Smooth muscle cell (in vitro differentiated cells): ENCODE data around the gene AK5. TPM values are rescaled to one million over a fixed set of nuclear protein-coding genes. Genes with fewer than 3 reads are reported as not detected.

Experiments
- DNase-seq: peaks from one replicate; lab custom pipeline; 2025; ENCODE audit not compliant: unreplicated experiment; lab: John Stamatoyannopoulos, UW
- H2AFZ ChIP-seq: fragments of 200-600 bp; sonication (generic); 2 replicates; pipeline ENCODE4 v1.6.0; 2016; ENCODE audit warnings: antibody characterized with exemption, low read depth, mild to moderate bottlenecking
- H3F3A ChIP-seq: fragments of 200-600 bp; sonication (generic); 2 replicates; pipeline ENCODE4 v1.6.0; 2017; ENCODE audit warnings: antibody characterized with exemption, low read depth
- H3K27ac ChIP-seq: fragments of 200-600 bp; sonication (generic); 2 replicates; pipeline ENCODE4 v1.5.1; 2016; ENCODE audit warnings: low read depth, mild to moderate bottlenecking
- H3K27me3 ChIP-seq: fragments of 200-600 bp; sonication (generic); 2 replicates; pipeline ENCODE4 v1.6.1; 2016; ENCODE audit warnings: low read depth, mild to moderate bottlenecking
- H3K36me3 ChIP-seq: fragments of 200-600 bp; sonication (generic); 2 replicates; pipeline ENCODE4 v1.5.1; 2016; ENCODE audit warnings: low read depth
- H3K4me1 ChIP-seq: fragments of 200-600 bp; sonication (generic); 2 replicates; pipeline ENCODE4 v1.5.1; 2016; ENCODE audit warnings: low read depth
- H3K4me2 ChIP-seq: fragments of 200-600 bp; sonication (generic); 2 replicates; pipeline ENCODE4 v1.6.0; 2016; ENCODE audit warnings: mild to moderate bottlenecking
- H3K4me3 ChIP-seq: fragments of 200-600 bp; sonication (generic); 2 replicates; pipeline ENCODE4 v1.5.1; 2016; ENCODE audit warnings: mild to moderate bottlenecking
- H3K79me2 ChIP-seq: fragments of 200-600 bp; sonication (generic); 2 replicates; pipeline ENCODE4 v1.6.0; 2016; ENCODE audit warnings: low read depth, mild to moderate bottlenecking
- H3K9ac ChIP-seq: fragments of 200-600 bp; sonication (generic); 2 replicates; pipeline ENCODE4 v1.6.0; 2016; ENCODE audit warnings: low read depth
- H3K9me3 ChIP-seq: fragments of 200-600 bp; sonication (generic); replicated peaks from 2 replicates; pipeline ENCODE4 v1.5.1; 2016; ENCODE audit warnings: low read depth
- H4K20me1 ChIP-seq: fragments of 200-600 bp; sonication (generic); 2 replicates; pipeline ENCODE4 v1.6.0; 2016; ENCODE audit warnings: low read depth
- WGBS: methylation state at CpG from one replicate; pipeline ENCODE4 v1.1.7; 2016; ENCODE audit warnings: low lambda C conversion rate; 5-methylcytosine and 5-hydroxymethylcytosine counted together
- polyA plus RNA-seq: library from polyadenylated mRNA; unstranded; fragments of >200 nt; fragmentation: Nextera tagmentation; extraction: Ambion mirVana; gene quantifications from 2 replicates; pipeline ENCODE4 v1.2.1, GENCODE V29; 2016
- total RNA-seq: library from RNA; depleted of rRNA; stranded (reverse); fragments of >200 nt; gene quantifications from 2 replicates; pipeline ENCODE4 v1.2.3, GENCODE V29; 2014
- TF ChIP-seq, protein P1 (sequence below): fragments of 200-600 bp; sonication (generic); IDR thresholded peaks from 2 replicates; pipeline ENCODE4 v1.5.1; 2017; ENCODE audit warnings: borderline replicate concordance, mild to moderate bottlenecking, antibody characterized with exemption; ENCODE audit not compliant: insufficient read depth, poor library complexity, severe bottlenecking

The AK5 gene
- total and polyA plus RNA-seq, 2 experiments from 2014 or later = 0.43 TPM; not detected in 1

DNA sequence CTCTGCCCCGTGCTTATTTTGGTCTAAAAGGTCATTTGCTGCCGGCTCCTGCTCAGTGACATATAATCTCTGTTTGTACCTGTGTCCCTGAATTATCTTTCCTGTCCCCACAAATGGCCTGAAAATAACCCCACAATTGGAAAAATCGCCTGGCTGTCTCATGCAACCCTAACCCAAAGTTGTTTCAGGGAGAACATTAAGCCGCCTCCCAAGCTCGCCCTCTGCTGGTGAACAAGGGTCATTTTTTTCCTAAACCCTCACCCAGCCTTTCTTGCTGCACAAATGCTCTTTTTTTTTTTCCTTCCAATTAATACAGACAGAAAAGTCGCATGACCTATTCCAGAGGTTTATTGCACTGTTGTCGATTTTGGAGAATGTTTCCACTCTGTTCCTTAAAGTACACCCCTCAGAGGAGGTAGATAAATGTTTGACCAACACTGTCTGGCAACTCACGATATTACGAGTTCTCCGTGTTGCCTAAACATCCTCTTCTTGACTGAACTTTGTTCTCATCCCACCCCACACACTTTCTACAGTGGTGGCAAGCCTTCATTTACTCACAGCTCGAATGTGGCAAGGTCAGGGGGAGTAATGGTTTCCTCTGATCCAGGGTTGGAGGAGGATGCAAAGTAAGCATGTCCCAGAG is 252.0 kb downstream of the AK5 start:
- Histone ChIP-seq H3K4me1 (no peaks in the 10 kb centered on the region), H3K4me2 (no peak overlapping the region), H2AFZ (peak overlapping the region; percentile 63), H3K27me3 (no peaks in the 10 kb centered on the region), H3F3A (no peaks in the 10 kb centered on the region), H3K4me3 (no peak overlapping the region), H4K20me1 (no peaks in the 10 kb centered on the region), H3K79me2 (no peaks in the 10 kb centered on the region), H3K36me3 (no peaks in the 10 kb centered on the region), H3K27ac (no peak overlapping the region), H3K9ac (no peak overlapping the region), H3K9me3 (no peaks in the 10 kb centered on the region)
- TF ChIP-seq, protein P1, sequence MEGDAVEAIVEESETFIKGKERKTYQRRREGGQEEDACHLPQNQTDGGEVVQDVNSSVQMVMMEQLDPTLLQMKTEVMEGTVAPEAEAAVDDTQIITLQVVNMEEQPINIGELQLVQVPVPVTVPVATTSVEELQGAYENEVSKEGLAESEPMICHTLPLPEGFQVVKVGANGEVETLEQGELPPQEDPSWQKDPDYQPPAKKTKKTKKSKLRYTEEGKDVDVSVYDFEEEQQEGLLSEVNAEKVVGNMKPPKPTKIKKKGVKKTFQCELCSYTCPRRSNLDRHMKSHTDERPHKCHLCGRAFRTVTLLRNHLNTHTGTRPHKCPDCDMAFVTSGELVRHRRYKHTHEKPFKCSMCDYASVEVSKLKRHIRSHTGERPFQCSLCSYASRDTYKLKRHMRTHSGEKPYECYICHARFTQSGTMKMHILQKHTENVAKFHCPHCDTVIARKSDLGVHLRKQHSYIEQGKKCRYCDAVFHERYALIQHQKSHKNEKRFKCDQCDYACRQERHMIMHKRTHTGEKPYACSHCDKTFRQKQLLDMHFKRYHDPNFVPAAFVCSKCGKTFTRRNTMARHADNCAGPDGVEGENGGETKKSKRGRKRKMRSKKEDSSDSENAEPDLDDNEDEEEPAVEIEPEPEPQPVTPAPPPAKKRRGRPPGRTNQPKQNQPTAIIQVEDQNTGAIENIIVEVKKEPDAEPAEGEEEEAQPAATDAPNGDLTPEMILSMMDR = peak; percentile 81
- no peak for DNase-seq
- 38% methylated on average over 11 of the region's 11 CpGs for WGBS

DNA sequence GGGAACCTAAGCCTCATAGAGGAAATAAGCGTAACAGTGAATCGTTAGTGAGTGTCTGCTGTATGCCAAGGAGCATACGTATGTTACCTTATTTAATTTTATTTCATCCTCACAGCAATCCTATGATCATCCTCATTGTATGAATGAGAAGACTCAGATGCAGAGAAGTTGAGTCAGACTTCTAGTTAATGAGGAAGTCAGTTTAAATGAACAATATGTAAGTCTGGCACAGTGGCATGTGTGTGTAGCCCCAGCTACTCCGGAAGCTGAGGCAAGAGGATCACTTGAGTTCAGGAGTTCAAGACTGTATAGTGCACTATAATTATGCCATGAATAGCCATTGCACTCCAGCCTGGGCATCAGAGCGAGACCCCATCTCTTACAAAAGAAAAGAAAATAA is 252.6 kb downstream of the AK5 start:
- no peak overlapping the region for H2AFZ ChIP-seq
- H3K4me2 ChIP-seq = no peak overlapping the region

DNA sequence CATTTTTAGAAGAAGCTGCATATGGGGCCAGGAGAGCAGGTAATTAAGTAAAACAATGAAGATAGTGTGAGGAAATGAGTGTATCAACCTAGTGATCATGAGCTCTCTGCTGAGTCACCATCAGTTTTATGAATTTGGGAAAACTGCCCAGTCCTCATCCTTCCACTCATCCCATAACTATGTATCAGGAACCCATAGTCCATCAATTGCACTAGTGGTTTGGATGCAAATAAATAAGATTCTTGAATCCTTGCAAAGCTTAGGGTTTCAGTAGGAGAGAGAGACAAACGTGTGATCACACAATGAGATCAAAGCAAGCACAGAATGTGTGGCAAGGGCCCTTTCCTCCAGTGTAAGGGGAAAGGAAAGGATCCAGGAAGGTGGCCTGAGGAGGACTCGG is 255.0 kb downstream of the AK5 start:
- no peaks in the 10 kb centered on the region for H3K4me1 ChIP-seq

More for the DNA sequence above, 252.6 kb downstream of the AK5 start:
- TF ChIP-seq, protein P1 = no peak
- 88% methylated on average over 5 of the region's 5 CpGs for WGBS
- DNase-seq = no peak
- Histone ChIP-seq H3K36me3 (no peaks in the 10 kb centered on the region), H3K9me3 (no peaks in the 10 kb centered on the region), H4K20me1 (no peaks in the 10 kb centered on the region), H3K4me1 (no peaks in the 10 kb centered on the region), H3F3A (no peaks in the 10 kb centered on the region), H3K27me3 (no peaks in the 10 kb centered on the region), H3K9ac (no peak overlapping the region), H3K4me3 (no peak overlapping the region), H3K79me2 (no peaks in the 10 kb centered on the region), H3K27ac (no peak overlapping the region)

More for the DNA sequence above, 255.0 kb downstream of the AK5 start:
- no peak for DNase-seq
- H4K20me1 ChIP-seq = no peaks in the 10 kb centered on the region
- H3K79me2 ChIP-seq = no peaks in the 10 kb centered on the region
- no peak overlapping the region for H3K4me3 ChIP-seq
- WGBS = 62% methylated on average over 2 of the region's 2 CpGs
- no peaks in the 10 kb centered on the region for H3K27me3 ChIP-seq
- no peak overlapping the region for H2AFZ ChIP-seq
- no peak overlapping the region for H3K27ac ChIP-seq
- no peaks in the 10 kb centered on the region for H3K36me3 ChIP-seq
- no peak overlapping the region for H3K4me2 ChIP-seq
- no peak overlapping the region for H3K9ac ChIP-seq
- no peaks in the 10 kb centered on the region for H3K9me3 ChIP-seq
- TF ChIP-seq, protein P1 = no peak
- H3F3A ChIP-seq = no peaks in the 10 kb centered on the region
